H1 (cell line): ENCODE results near the gene NR4A1. TPM values are rescaled to one million over a fixed set of nuclear protein-coding genes. Genes with fewer than 3 reads are reported as not detected.

Source experiments
- CTCF ChIA-PET: fragments of 300-600 bp; sonication (Branson Sonifier 250); formaldehyde crosslinking; loops from one replicate; lab custom pipeline; 2021; ENCODE audit not compliant: partially characterized antibody; lab: Charles Lee
- POLR2A ChIA-PET: fragments of 300-600 bp; sonication (Branson Sonifier 250); formaldehyde crosslinking; loops from one replicate; lab custom pipeline; 2021; ENCODE audit warnings: inconsistent platforms; ENCODE audit not compliant: partially characterized antibody; lab: Charles Lee
- DNase-seq, 2 experiments: peaks; one replicate each; pipeline versions ENCODE4 v3.0.0 to v3.0.0-alpha.2; 2010 to 2022; ENCODE audit warnings: low spot score in 2 of 2, low read depth in 1 of 2, mixed read lengths in 1 of 2
- FAIRE-seq: peaks from 2 replicates; lab custom pipeline; 2011; peaks lifted over from hg19 to GRCh38; lab: Jason Lieb, UNC
- H2AFZ ChIP-seq: 2 replicates; pipeline ENCODE4 v1.8.1; 2012; ENCODE audit warnings: low read length, inconsistent platforms
- H2AK5ac ChIP-seq: 2 replicates; pipeline ENCODE4 v1.6.1; 2013; ENCODE audit warnings: low read depth, low read length
- H2BK120ac ChIP-seq: replicated peaks from 2 replicates; pipeline ENCODE3; 2013; ENCODE audit warnings: low read depth, low read length, inconsistent platforms
- H2BK12ac ChIP-seq: 2 replicates; pipeline ENCODE4 v1.6.1; 2013; ENCODE audit warnings: low read depth, low read length
- H2BK15ac ChIP-seq: 2 replicates; pipeline ENCODE4 v1.6.1; 2013; ENCODE audit warnings: low read length
- H2BK20ac ChIP-seq: 2 replicates; pipeline ENCODE4 v1.6.1; 2013; ENCODE audit warnings: low read length
- H2BK5ac ChIP-seq: 2 replicates; pipeline ENCODE4 v1.6.1; 2013; ENCODE audit warnings: low read depth, low read length
- H3K14ac ChIP-seq: 2 replicates; pipeline ENCODE4 v1.6.1; 2013; ENCODE audit warnings: inconsistent platforms; ENCODE audit not compliant: insufficient read length
- H3K18ac ChIP-seq: 2 replicates; pipeline ENCODE4 v1.6.1; 2013; ENCODE audit warnings: low read length; ENCODE audit errors: extremely low read depth
- H3K23ac ChIP-seq: 2 replicates; pipeline ENCODE4 v1.6.1; 2013; ENCODE audit warnings: inconsistent platforms; ENCODE audit not compliant: insufficient read length
- H3K23me2 ChIP-seq: 2 replicates; pipeline ENCODE4 v1.6.1; 2013; ENCODE audit warnings: low read depth, low read length
- H3K27ac ChIP-seq: 2 replicates; pipeline ENCODE4 v1.6.1; 2011; ENCODE audit warnings: low read depth, low read length, inconsistent platforms
- H3K27me3 ChIP-seq, 4 experiments: replicated peaks in 1 of 4; 1 replicate in 1 of 4; 2 replicates in 3 of 4; pipeline versions ENCODE4 v1.6.1 to v1.8.1; 2011 to 2013; ENCODE audit warnings: low read length in 3 of 4, mild to moderate bottlenecking in 3 of 4, inconsistent platforms in 2 of 4, mixed read lengths in 2 of 4, moderate library complexity in 1 of 4; ENCODE audit not compliant: control insufficient read depth in 3 of 4, insufficient read depth in 3 of 4; ENCODE audit errors: extremely low read depth in 1 of 4
- H3K36me3 ChIP-seq, 4 experiments: 2 replicates each; pipeline versions ENCODE4 v1.6.1 to v1.8.1; 2011 to 2013; ENCODE audit warnings: mild to moderate bottlenecking in 4 of 4, low read length in 3 of 4, moderate library complexity in 2 of 4, control low read depth in 1 of 4, inconsistent platforms in 1 of 4; ENCODE audit not compliant: insufficient read depth in 4 of 4, control insufficient read depth in 2 of 4
- H3K4ac ChIP-seq: replicated peaks from 2 replicates; pipeline ENCODE3; 2013; ENCODE audit warnings: low read length, low read depth, mixed read lengths, inconsistent platforms; ENCODE audit not compliant: insufficient read length
- H3K4me1 ChIP-seq, 4 experiments: replicated peaks in 1 of 4; 1 replicate in 1 of 4; 2 replicates in 3 of 4; pipeline versions ENCODE4 v1.6.1 to v1.8.1; 2011 to 2013; ENCODE audit warnings: low read length in 3 of 4, inconsistent platforms in 2 of 4, mixed read lengths in 1 of 4; ENCODE audit not compliant: insufficient read depth in 4 of 4, control insufficient read depth in 3 of 4
- H3K4me2 ChIP-seq, 2 experiments: 2 replicates each; pipeline versions ENCODE4 v1.6.1 to v1.8.1; 2011 to 2013; ENCODE audit warnings: low read depth in 2 of 2, low read length in 2 of 2, control low read depth in 1 of 2, inconsistent platforms in 1 of 2, mild to moderate bottlenecking in 1 of 2; ENCODE audit not compliant: insufficient read depth in 1 of 2
- H3K4me3 ChIP-seq, 4 experiments: fragments of 200-600, 300-600 bp in 1 of 4; sonication (generic), shearing (Covaris generic), sonication (Bioruptor Twin) in 1 of 4; 2 replicates each; pipeline versions ENCODE4 v1.5.1 to v1.8.1; 2011 to 2016; ENCODE audit warnings: low read length in 4 of 4, low read depth in 3 of 4, control low read depth in 2 of 4, inconsistent platforms in 2 of 4, mild to moderate bottlenecking in 2 of 4, mixed read lengths in 1 of 4, moderate library complexity in 1 of 4; ENCODE audit not compliant: insufficient read depth in 2 of 4; ENCODE audit errors: extremely low read depth in 1 of 4
- H3K56ac ChIP-seq: replicated peaks from 2 replicates; pipeline ENCODE3; 2013; ENCODE audit warnings: low read depth, mild to moderate bottlenecking, mixed read lengths, low read length, inconsistent platforms; ENCODE audit not compliant: insufficient read length
- H3K79me1 ChIP-seq: 2 replicates; pipeline ENCODE4 v1.6.1; 2013; ENCODE audit warnings: low read depth, low read length, control low read depth
- H3K79me2 ChIP-seq, 2 experiments: 2 replicates each; pipeline versions ENCODE4 v1.6.1 to v1.8.1; 2012 to 2013; ENCODE audit warnings: low read length in 2 of 2, mild to moderate bottlenecking in 2 of 2, inconsistent platforms in 1 of 2; ENCODE audit not compliant: insufficient read depth in 2 of 2, control insufficient read depth in 1 of 2
- H3K9ac ChIP-seq, 4 experiments: replicated peaks in 1 of 4; 1 replicate in 1 of 4; 2 replicates in 3 of 4; pipeline versions ENCODE4 v1.6.1 to v1.8.1; 2011 to 2013; ENCODE audit warnings: low read depth in 3 of 4, low read length in 3 of 4, control low read depth in 2 of 4, mild to moderate bottlenecking in 2 of 4, moderate library complexity in 2 of 4, inconsistent platforms in 1 of 4; ENCODE audit errors: extremely low read depth in 1 of 4
- H3K9me3 ChIP-seq, 2 experiments: 2 replicates each; pipeline versions ENCODE4 v1.6.1 to v1.8.1; 2012 to 2013; ENCODE audit warnings: mild to moderate bottlenecking in 2 of 2, moderate library complexity in 2 of 2, control low read depth in 1 of 2, inconsistent platforms in 1 of 2, low read depth in 1 of 2, low read length in 1 of 2, mixed read lengths in 1 of 2; ENCODE audit not compliant: insufficient read depth in 2 of 2
- H4K20me1 ChIP-seq, 2 experiments: replicated peaks in 1 of 2; 2 replicates each; pipeline versions ENCODE3 to v1.8.1; 2011 to 2013; ENCODE audit warnings: inconsistent platforms in 2 of 2, low read length in 2 of 2, mild to moderate bottlenecking in 1 of 2; ENCODE audit not compliant: insufficient read depth in 2 of 2, control insufficient read depth in 1 of 2
- H4K5ac ChIP-seq: 2 replicates; pipeline ENCODE4 v1.6.1; 2013; ENCODE audit warnings: low read length, low read depth, mixed read lengths, inconsistent platforms; ENCODE audit not compliant: insufficient read length
- H4K8ac ChIP-seq: 2 replicates; pipeline ENCODE4 v1.8.0; 2013; ENCODE audit warnings: mild to moderate bottlenecking, moderate library complexity, low read length, inconsistent platforms; ENCODE audit not compliant: insufficient read depth; ENCODE audit errors: extremely low read depth
- H4K91ac ChIP-seq: replicated peaks from 2 replicates; pipeline ENCODE3; 2013; ENCODE audit warnings: low read length, mixed read lengths, inconsistent platforms; ENCODE audit not compliant: insufficient read length
- ASH2L ChIP-seq: fragments of 200-600, 300-600 bp; sonication (generic); IDR thresholded peaks from one replicate; pipeline ENCODE4 v1.7.1; 2017; ENCODE audit warnings: low read length
- CBX5 ChIP-seq: fragments of 300-800, 300-1000 bp; sonication (generic); IDR thresholded peaks from 2 replicates; pipeline ENCODE4 v1.7.1; 2016; ENCODE audit warnings: antibody characterized with exemption, low read length, low read depth
- CHD2 ChIP-seq: IDR thresholded peaks from 2 replicates; pipeline ENCODE4 v1.6.1; 2012; ENCODE audit warnings: low read length, improper control_type of control experiment
- CTCF ChIP-seq, 3 experiments: IDR thresholded peaks; 1 replicate in 2 of 3; 2 replicates in 1 of 3; pipeline versions ENCODE4 v1.5.1 to v1.6.1; 2011; ENCODE audit warnings: low read length in 3 of 3, mild to moderate bottlenecking in 3 of 3, inconsistent platforms in 2 of 3, low read depth in 1 of 3, moderate library complexity in 1 of 3; ENCODE audit not compliant: insufficient read depth in 1 of 3; ENCODE audit errors: control extremely low read depth in 1 of 3
- EZH2 ChIP-seq: fragments of 200-600 bp; sonication (generic); IDR thresholded peaks from 2 replicates; pipeline ENCODE4 v1.7.1; 2012; ENCODE audit warnings: low read depth, mild to moderate bottlenecking, moderate library complexity, low read length, inconsistent platforms; ENCODE audit not compliant: severe bottlenecking
- HDAC6 ChIP-seq: IDR thresholded peaks from one replicate; pipeline ENCODE4 v1.7.1; 2012; ENCODE audit warnings: low read depth, mild to moderate bottlenecking, inconsistent platforms, low read length, moderate library complexity
- NRF1 ChIP-seq: IDR thresholded peaks from 2 replicates; pipeline ENCODE4 v1.6.1; 2011; ENCODE audit warnings: mild to moderate bottlenecking, low read depth, low read length, improper control_type of control experiment
- POLR2AphosphoS5 ChIP-seq: IDR thresholded peaks from 2 replicates; pipeline ENCODE4 v1.6.1; 2011; ENCODE audit warnings: low read depth, low read length
- SP1 ChIP-seq: IDR thresholded peaks from 2 replicates; pipeline ENCODE4 v1.6.1; 2011; ENCODE audit warnings: low read depth, low read length
- WGBS, 2 experiments: shearing (Covaris generic) in 1 of 2; methylation state at CpG; one replicate each; pipeline versions ENCODE4 v1.1.6 to v1.1.7; 2013 to 2015; ENCODE audit warnings: low lambda C conversion rate in 2 of 2, mixed read lengths in 2 of 2, inconsistent platforms in 1 of 2, low coverage in 1 of 2, missing lambda C conversion rate in 1 of 2; ENCODE audit not compliant: insufficient replicate concordance in 2 of 2, insufficient coverage in 1 of 2, insufficient read length in 1 of 2; ENCODE audit errors: extremely low coverage in 1 of 2, missing lambda C conversion rate in 1 of 2; 5-methylcytosine and 5-hydroxymethylcytosine counted together
- polyA plus RNA-seq, 7 experiments: library from polyadenylated mRNA; depleted of rRNA in 3 of 7; stranded (reverse) in 5 of 7; unstranded in 2 of 7; fragments of >200 nt in 5 of 7; fragments of 200-250 nt in 2 of 7; gene quantifications; 1 replicate in 5 of 7; 2 replicates in 1 of 7; 4 replicates in 1 of 7; pipeline versions ENCODE4 v1.2.1 to v1.2.3, GENCODE V29; 2011 to 2013; ENCODE audit warnings: missing spikeins in 2 of 7, mixed read lengths in 2 of 7
- total RNA-seq: library from RNA; stranded (reverse); fragmentation: NEBNext Ultra II Directional; extraction: Animal tissue kit (Norgen Biotek cat#: 25700); gene quantifications from 2 replicates; pipeline ENCODE4 v1.2.1, GENCODE V29; 2021

Gene NR4A1
- total and polyA plus RNA-seq, 2 of the 8 experiments (the other 6 are each of a cell fraction or from before 2014, with no cell fraction given), result 18.7 to 23.3 TPM

- Histone ChIP-seq H2AK5ac (no peak overlapping the region; the same call in 1 of the 2 replicates), H2BK5ac (peak overlapping the region; percentile 44; the same call in 1 of the 2 replicates), H4K8ac (no peak overlapping the region), H3K27me3 (peaks cover 0 to 14% (median 1%) of the 10 kb centered on the region in 4 experiments; a peak in 5 of 7 replicates), H3K18ac (no peak overlapping the region; the same call in 1 of the 2 replicates), H3K36me3 (peaks cover 0 to 8% (median 2%) of the 10 kb centered on the region in 4 experiments; a peak in 6 of 8 replicates), H3K14ac (no peak overlapping the region), H3K9me3 (no peaks in the 10 kb centered on the region), H4K20me1 (peaks cover 0 to 9% of the 10 kb centered on the region in 2 experiments), H2BK20ac (0 out of 2 replicates have a peak overlapping the region, but pooled peaks have one; percentile 21), H4K91ac (no peak overlapping the region), H3K27ac (no peak overlapping the region), H3K4ac (no peak overlapping the region), H3K4me3 (no peak overlapping the region), H3K79me2 (no peaks in the 10 kb centered on the region), H3K4me1 (peaks cover 5 to 37% (median 14%) of the 10 kb centered on the region in 4 experiments; a peak in 6 of 7 replicates), H3K79me1 (no peaks in the 10 kb centered on the region; the same call in 1 of the 2 replicates), H2BK120ac (no peak overlapping the region), H3K56ac (no peak overlapping the region), H3K4me2 (0 out of 4 replicates have a peak overlapping the region, but pooled peaks of 1 of the 2 experiments have one; percentile 26), H4K5ac (no peak overlapping the region), H3K23me2 (peaks cover 8% of the 10 kb centered on the region; the same call in 1 of the 2 replicates), H3K23ac (no peak overlapping the region), H2BK15ac (peak overlapping the region; percentile 53; the same call in 1 of the 2 replicates), H3K9ac (no peak overlapping the region), H2BK12ac (peak overlapping the region; percentile 84; the same call in 1 of the 2 replicates), H2AFZ (no peak overlapping the region)
- ChIA-PET CTCF (interaction anchor here (1.0 to 34.1 kb wide), 23 partner anchors 9 to 107 kb away, joined by 3 to 1022 read pairs (median 8); partner anchors contain the start of genes ATG101 and NR4A1), POLR2A (interaction anchor here (1.4 to 7.7 kb wide), 6 partner anchors 12 to 193 kb away, joined by 3 to 82 read pairs (median 12); partner anchors contain the start of gene ATG101)
- WGBS, 2 experiments, result 69% methylated on average over 13 of the region's 13 CpGs; no CpG with 5 or more reads in 1 of the 2 experiments
- no peak for FAIRE-seq
- DNase-seq, result no peak
- TF ChIP-seq POLR2AphosphoS5, result no peak
- TF ChIP-seq SP1, result no peak
- no peak for TF ChIP-seq CBX5
- no peak for TF ChIP-seq CHD2
- TF ChIP-seq NRF1, result no peak
- no peak for TF ChIP-seq ASH2L
- TF ChIP-seq EZH2, result no peak
- no peak for TF ChIP-seq HDAC6
- no peak for TF ChIP-seq CTCF (IDR thresholded peaks at IDR 0.05; ENCODE audit: control extremely low read depth in 1 of 3, insufficient read depth in 1 of 3, low read depth in 1 of 3, low read length in 3 of 3)
Observed at GRCh38 chr12:52082026-52082668, 30.9 kb downstream of the NR4A1 start.
